ENCODE data around the gene GRIK1.
A peak's percentile ranks its signal among the peaks of the same experiment; 100 is the strongest.

Gene GRIK1

GRCh38 chr21:29509121-29509520 lies 430.7 kb downstream of the GRIK1 start:
- no peak for DNase-seq

GRCh38 chr21:29508301-29508700 lies 431.5 kb downstream of the GRIK1 start:
- DNase-seq = no peak

GRCh38 chr21:29506947-29507346 lies 432.8 kb downstream of the GRIK1 start:
- no peak for DNase-seq

- no peak for DNase-seq
Measured at GRCh38 chr21:29506214-29506613, 433.6 kb downstream of the GRIK1 start.

- DNase-seq = no peak
Measured at GRCh38 chr21:29504751-29505321, 435.0 kb downstream of the GRIK1 start.

- DNase-seq = no peak
Measured at GRCh38 chr21:29501451-29501850, 438.3 kb downstream of the GRIK1 start.

GRCh38 chr21:29499734-29500343 lies 440.0 kb downstream of the GRIK1 start:
- DNase-seq = peak; percentile 1

GRCh38 chr21:29499229-29499628 lies 440.6 kb downstream of the GRIK1 start:
- DNase-seq = no peak

GRCh38 chr21:29496337-29496736 lies 443.5 kb downstream of the GRIK1 start:
- no peak for DNase-seq

- DNase-seq = no peak
Measured at GRCh38 chr21:29490016-29490415, 449.8 kb downstream of the GRIK1 start.

GRCh38 chr21:29487154-29487553 lies 452.6 kb downstream of the GRIK1 start:
- no peak for DNase-seq
